ENCODE measurements around the gene GPC3.

- TF ChIP-seq CTCF (IDR thresholded peaks at IDR 0.05) (no peak), EP300 (IDR thresholded peaks at IDR 0.05) (no peak), POLR2A (IDR thresholded peaks at IDR 0.05) (no peak), POLR2AphosphoS5 (IDR thresholded peaks at IDR 0.05) (no peak)
Observed at GRCh38 chrX:133840415-133840814, 145.0 kb downstream of the GPC3 start.
